Colon (tissue), 2 donors: Measurements from ENCODE around the gene REEP6.
"Not testable (repeated sequence)": the region's sequence is repeated elsewhere in the genome, so short reads cannot be mapped to it uniquely, and the experiment has no call there.

Experiments
- FAIRE-seq: peaks from 2 replicates; lab custom pipeline; 2012; peaks lifted over from hg19 to GRCh38; lab: Jason Lieb, UNC
- donor health status: control.
- donor health status: control.

Gene REEP6

GRCh38 chr19:1472231-1473084 lies 18.5 kb upstream of the REEP6 start:
- no peak for FAIRE-seq

GRCh38 chr19:1473085-1473851 lies 17.7 kb upstream of the REEP6 start:
- FAIRE-seq, result no peak

- FAIRE-seq, result no peak
These were observed 16.8 kb upstream of the REEP6 start for GRCh38 chr19:1474011-1474764.

DNA sequence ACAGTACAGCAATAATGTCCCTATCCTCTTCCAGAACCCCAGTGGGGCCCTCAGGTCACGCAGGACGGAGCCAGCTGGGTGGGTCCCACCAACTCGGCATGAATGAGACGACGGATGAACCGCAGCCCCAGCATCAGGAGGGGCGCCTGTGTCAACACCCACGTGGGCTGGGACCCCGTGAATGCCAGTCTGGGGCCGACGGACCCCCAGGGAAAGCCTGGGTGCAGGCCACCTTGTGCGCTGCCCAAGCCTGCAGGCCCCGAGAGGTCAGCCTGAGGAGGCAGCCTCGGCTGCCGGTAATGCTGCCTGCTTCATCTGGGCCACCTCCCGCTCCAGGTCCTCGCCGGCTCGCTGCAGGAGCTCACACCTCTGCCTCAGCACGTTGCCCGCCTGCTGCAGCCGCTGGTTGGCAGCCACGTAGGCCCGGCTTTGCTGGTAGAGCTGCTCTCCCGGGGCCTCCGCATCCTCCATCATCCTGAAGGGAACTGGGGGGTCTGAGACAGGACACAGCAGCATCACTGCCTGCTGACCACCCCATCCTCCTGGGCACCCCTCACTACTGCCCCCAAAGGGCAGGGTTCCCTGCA lies 16.1 kb upstream of the REEP6 start:
- FAIRE-seq, result no peak

DNA sequence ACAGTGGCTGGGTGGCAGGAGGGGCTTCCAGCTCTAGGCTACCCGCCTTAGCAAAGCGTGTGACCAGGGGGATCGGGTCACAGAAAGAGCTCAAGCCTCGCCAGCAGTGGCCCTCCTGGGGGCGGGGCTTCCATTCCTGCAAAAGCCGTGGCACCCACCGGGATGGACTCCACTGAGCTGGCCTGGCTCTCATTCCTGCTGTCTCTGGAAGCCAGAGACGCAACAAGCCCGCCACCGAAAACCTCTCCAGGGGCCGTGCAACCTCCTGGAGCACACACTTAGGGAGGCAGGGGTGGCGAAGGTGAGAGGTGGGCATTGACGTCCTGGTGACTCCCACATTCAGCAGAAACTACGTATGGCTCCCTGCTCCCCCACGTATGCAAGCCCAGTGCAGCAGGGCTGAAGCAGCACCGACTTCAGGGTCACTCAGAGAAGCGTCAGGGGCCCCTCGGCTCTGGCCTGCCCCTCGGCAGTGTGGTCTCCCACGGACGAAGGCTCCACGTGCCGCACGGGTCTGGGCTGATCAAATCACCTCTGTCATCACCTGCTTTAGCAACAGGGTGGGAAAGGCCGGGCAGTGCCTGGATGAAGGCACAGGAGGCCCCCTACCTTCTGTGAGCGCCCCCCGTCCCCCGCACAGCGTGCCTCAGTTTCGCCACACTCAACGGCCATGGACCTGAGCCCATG lies 15.1 kb upstream of the REEP6 start:
- FAIRE-seq, result no peak

- FAIRE-seq, result not testable (repeated sequence)
These were observed 13.9 kb upstream of the REEP6 start for GRCh38 chr19:1477056-1477455.

DNA sequence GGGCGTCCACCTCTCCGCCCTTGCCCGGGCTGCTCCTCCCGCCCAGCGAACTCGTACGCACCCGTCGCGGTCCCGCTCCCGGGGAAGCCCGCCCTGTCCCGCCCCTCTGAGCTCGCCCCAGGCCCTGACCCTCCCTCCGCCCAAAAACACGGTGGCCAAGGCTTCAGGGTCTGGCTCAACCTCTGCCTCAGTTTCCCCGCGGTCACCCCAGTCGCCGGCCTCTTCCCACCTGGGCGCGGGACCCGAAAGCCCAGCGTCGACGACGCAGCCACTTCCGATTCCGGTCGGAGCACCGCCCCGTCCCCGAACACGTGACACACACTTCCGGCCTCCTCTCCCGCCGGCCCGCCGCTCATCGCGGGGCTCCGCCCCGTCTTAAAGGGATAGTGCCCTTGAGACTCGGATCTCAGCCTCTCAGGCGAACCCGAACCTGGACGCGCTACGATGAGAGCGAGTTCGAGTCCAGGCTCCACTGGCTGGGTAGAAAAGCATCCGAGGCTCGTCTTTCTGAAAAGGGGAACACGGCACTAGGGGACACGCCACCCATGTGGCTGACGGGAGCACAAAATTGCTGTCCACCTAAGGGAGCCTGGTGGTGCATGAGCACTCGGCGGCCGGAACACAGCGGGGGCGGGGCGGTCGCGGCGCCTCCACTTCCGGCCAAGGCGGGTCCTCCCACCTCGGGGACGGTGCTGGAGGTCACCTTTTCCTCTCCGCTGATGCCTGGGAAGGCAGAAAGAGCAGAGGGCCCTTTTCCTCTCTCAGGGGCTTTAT lies 11.9 kb upstream of the REEP6 start, which contains the start of gene C19orf25:
C19orf25 (minus strand) TSS at position 282 of the 774 bp plus-strand sequence. CDS start 312 bp downstream, outside the sequence.
- FAIRE-seq, result peak; percentile 72

DNA sequence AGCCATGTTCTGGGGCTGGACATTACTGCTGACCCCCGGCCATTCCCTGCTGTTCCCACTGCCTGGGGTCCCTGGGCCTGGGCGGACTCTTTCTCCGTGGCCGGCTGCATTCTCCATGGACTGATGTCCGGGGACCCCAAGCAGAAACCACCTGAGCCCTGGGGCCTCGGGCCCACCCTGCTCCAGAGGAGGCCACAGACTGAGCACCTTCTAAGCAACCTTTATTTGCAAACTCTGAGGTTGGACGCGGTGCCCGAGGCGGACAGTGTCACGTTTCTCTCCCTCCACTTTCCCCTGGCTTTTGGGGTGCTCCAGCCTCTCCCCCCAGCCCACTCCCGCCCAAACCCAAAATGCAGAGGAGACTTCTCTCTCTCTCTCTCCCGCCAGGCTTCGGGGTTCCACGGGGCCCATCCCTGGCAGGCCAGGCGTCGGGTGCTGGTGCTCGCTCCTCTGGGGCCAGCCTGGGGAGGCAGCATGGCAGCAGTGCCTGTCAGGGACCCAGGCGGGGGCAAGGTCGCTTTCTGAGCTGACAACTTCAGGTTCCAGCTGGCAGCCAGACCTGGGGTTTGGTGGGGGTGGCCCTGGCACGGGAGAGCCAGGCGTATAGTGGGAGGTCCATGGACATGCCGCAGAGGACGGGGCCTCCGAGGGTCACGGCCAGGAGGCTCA lies 9.6 kb upstream of the REEP6 start:
- no peak for FAIRE-seq

- FAIRE-seq, result no peak
These were observed 9.1 kb upstream of the REEP6 start for GRCh38 chr19:1481893-1482360.

DNA sequence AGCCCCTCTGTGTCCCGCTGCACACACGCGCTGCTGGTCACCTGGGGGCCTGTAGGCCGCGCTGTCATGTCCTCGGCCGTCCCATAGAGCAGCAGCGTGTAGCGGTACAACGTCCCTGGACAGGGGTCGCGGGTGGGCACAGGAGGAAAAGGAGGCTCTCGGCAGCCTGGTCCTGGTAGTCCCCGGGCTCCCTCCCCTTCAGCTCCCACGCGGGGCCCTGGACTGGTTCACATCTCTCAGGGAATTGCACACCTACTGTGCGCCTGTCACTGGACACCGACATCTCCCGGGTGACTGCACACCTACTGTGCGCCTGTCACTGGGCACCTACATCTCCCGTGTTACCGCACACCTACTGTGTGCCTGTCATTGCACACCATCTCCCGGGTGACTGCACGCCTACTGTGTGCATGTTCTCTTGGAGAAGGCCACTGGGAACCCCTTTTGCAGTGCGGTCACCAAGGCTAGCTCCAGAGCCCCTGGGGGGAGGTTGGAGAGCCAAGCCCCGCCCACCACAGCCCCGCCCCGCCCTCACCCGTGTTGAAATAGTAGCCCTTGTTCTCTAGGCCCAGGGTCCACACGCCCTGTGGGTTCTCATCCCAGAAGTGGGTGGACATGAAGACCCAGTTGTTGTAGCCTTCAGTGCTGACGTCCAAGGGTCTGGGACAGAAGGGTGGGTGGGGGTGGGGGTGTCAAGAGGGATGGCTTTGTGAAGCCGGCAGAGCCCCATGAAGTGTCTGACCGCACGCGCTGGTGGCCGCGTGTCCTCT lies 8.4 kb upstream of the REEP6 start:
- no peak for FAIRE-seq

GRCh38 chr19:1483131-1483978 lies 7.6 kb upstream of the REEP6 start:
- FAIRE-seq, result no peak

DNA sequence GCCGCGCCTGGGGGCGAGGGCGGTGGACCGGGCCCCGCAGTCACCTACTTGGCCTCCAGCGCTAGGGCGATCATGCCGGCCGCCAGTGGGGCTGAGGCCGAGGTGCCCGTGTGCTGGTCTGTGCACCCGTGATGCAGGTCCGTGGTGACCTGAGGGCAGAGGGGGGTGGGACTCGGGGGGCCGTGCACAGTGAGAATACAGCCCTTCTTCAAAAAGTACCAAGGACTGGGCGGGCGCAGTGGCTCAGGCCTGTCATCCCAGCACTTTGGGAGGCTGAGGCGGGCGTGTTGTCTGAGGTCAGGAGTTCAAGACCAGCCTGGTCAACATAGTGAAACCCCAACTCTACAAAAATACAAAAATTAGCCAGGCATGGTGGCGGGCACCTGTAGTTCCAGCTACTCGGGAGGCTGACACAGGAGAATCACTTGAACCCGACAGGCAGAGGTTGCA lies 7.0 kb upstream of the REEP6 start:
- FAIRE-seq, result no peak

DNA sequence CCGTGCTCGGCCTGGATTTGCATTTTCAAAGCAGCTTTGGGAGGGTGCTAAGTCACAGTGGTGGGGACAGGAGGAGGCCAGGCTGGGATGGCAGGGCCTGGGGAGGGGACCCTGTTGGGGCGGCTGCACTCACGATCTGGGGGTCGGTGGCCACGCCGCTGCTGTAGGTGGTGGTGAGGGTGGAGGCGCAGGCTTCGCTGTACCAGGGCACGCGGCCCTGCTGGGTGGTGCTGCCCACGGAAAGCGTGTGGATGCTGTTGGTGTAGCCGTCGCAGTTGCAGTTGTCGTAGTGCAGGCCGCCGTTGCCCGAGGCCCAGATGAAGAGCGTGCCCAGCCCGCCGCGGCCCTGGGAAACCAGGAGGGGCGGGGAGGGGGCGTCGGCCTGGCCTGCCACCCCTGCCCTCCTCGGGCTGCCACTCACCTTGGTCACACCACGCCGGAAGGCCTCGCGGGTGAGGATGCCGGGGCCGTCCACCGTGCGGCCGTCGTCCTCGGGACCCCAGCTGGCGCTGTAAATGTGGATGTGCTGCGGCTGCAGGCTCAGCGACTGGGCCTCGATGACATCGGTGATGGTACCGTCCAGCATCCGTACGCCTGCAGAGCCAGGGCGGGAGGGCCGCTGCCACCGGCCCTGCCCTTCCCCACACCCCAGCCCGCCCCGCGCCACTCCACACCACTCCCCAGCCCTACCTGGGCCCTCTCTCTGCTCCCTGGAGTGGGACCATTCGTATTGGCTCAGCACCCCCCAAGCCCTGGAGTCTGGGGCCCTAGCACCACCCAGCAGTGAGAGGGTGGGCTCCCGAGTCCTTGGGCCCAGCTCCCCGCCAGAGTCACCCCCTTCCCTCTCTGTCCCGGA lies 4.0 kb upstream of the REEP6 start:
- FAIRE-seq, result no peak

DNA sequence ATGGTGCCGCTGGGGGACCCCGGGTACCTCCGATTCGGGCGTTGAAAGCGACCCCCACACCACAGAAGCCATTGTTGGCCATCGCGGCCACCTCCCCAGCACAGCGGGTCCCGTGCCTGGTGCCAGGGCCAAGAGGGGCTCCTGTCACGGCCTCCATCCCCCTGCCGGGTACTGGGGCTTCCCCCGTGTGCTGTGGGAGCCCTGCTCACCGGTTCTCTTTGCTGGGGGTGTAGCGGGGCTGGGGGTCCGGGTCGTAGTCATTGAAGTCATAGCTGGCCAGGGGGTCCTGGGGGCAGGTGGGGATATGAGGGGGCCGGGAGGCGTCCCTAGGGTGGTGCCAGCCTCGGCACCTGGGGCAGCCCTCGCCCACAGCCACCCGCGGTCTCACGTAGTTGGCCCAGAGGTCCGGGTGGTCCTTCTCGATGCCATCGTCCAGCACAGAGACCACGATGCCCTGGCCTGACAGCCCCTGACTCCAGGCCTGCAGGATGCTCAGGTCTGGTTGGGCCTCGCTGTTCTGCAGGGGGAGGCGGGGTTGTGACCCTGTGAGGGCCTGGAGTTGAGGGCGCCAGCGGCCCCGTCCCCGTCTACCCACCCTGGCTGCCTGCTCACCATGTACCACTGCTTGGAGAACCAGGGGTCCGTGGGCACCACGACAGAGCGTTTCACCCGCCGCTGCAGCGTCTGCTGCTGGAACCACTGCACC lies 3.3 kb upstream of the REEP6 start:
- no peak for FAIRE-seq

DNA sequence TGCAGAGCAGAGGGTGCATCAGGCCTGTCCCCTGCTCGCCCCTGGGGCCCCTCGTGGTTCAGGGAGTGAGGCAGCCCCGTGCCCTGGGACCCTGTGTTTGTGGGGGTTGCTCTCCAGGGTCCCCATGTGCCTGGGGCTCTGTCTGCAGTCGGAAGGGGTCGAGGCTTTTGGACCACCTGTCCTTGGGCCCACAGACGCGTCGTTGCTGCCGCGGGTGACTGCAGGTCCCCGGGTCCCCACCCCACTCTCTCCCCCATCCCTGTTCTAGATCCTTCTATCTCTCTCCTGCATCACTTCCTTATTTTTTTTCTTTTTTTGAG lies 2.7 kb upstream of the REEP6 start:
- FAIRE-seq, result no peak

- no peak for FAIRE-seq
These were observed 1.3 kb upstream of the REEP6 start for GRCh38 chr19:1489463-1490310.
